ENCODE measurements around the gene TTLL11. TPM values are rescaled to one million over a fixed set of nuclear protein-coding genes. Genes with fewer than 3 reads are reported as not detected.

Gene TTLL11
- polyA plus RNA-seq, 1 of the 3 experiments (the other 2 are of a cell fraction): 6.8 TPM

DNA sequence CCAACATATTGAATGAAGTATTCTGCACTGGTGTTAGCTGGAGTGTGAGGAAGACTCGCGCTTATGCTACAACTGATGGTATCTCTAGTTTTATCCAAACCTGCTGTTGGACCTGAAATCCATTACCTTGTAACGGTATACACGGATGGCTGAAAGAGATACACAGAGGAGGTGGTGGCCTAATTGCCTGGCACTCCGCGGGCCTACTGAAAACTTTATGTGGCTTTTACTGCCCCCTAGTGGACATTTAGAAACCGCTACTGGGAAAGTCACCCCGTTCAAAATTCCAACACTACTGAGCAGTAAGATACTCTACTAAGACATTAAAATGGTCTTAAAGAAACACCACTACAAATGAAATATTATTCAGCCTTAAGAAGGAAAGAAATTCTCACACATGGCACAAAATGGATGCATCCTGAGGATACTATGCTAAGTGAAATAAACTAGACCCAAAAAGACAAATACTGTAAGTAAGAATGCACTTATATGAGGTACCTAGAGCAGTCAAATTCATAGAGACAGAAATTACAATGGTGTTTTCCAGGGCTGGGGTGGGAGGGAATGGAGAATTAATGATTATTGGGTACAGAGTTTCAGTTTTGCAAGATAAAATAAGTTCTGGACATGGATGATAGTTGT lies 100.4 kb downstream of the TTLL11 start (continued):
- TF ChIP-seq TAF1 (IDR thresholded peaks at IDR 0.05; ENCODE audit: borderline replicate concordance, low read depth, low read length): no peak

DNA sequence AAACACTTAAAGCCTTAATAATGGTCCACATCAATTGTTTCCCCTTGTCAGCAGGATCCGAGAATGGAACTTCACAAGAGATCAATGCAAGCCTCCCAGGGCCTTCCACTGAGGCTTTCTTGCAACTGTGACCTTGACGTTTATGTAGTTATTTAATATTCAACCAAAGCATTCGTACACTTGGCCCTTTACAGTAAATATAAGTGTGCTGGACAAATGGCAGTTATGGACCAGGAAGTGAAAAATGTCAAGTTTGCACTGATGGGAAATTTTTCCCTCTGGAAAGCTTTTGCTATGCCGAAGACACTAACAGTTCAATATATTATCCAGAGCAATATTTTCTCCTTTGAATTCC lies 101.8 kb downstream of the TTLL11 start:
- Histone ChIP-seq H3K9me3 (no peaks in the 10 kb centered on the region), H3K79me2 (ENCODE audit: insufficient read depth) (no peaks in the 10 kb centered on the region), H3K4me2 (no peak overlapping the region), H3K9me2 (no peaks in the 10 kb centered on the region), H3K27me3 (ENCODE audit: insufficient read depth) (no peaks in the 10 kb centered on the region), H2AFZ (ENCODE audit: low read depth) (no peak overlapping the region), H3K27ac (ENCODE audit: low read depth in 2 of 2, low read length in 1 of 2) (no peak overlapping the region), H3K9ac (no peak overlapping the region), H3K36me3 (replicated peaks in 1 of 2; ENCODE audit: control insufficient read depth in 1 of 2, insufficient read depth in 2 of 2, low read length in 1 of 2) (peaks cover 0 to 2% of the 10 kb centered on the region in 2 experiments), H3K4me3 (ENCODE audit: low read depth in 2 of 2, low read length in 1 of 2) (no peak overlapping the region), H3K4me1 (ENCODE audit: control insufficient read depth in 1 of 2, insufficient read depth in 2 of 2, low read depth in 1 of 2, low read length in 1 of 2) (peaks cover 0 to 8% of the 10 kb centered on the region in 2 experiments; a peak in 1 of 4 replicates), H3F3A (replicated peaks; ENCODE audit: insufficient read depth) (no peaks in the 10 kb centered on the region), H4K20me1 (ENCODE audit: insufficient read depth) (no peaks in the 10 kb centered on the region)
- CTCF ChIA-PET: interaction anchor here (1.0 to 4.7 kb wide), 8 partner anchors 291 to 462 kb away, joined by 3 to 27 read pairs (median 4); no protein-coding TSS in a partner anchor
- WGBS (ENCODE audit: low lambda C conversion rate): 77% methylated on average over 4 of the region's 4 CpGs
- no peak for TF ChIP-seq NFIC (IDR thresholded peaks at IDR 0.05; ENCODE audit: borderline replicate concordance)
- no peak for TF ChIP-seq EZH2phosphoT487 (IDR thresholded peaks at IDR 0.05; ENCODE audit: borderline replicate concordance, low read depth)
- TF ChIP-seq RAD21 (IDR thresholded peaks at IDR 0.05; ENCODE audit: low read length): no peak
- no peak for TF ChIP-seq EP300 (IDR thresholded peaks at IDR 0.05; ENCODE audit: borderline replicate concordance in 1 of 2, low read depth in 1 of 2, low read length in 1 of 2)
- no peak for TF ChIP-seq TCF12 (IDR thresholded peaks at IDR 0.05)
- DNase-seq: no peak
- POLR2A ChIA-PET: no interaction called here

DNA sequence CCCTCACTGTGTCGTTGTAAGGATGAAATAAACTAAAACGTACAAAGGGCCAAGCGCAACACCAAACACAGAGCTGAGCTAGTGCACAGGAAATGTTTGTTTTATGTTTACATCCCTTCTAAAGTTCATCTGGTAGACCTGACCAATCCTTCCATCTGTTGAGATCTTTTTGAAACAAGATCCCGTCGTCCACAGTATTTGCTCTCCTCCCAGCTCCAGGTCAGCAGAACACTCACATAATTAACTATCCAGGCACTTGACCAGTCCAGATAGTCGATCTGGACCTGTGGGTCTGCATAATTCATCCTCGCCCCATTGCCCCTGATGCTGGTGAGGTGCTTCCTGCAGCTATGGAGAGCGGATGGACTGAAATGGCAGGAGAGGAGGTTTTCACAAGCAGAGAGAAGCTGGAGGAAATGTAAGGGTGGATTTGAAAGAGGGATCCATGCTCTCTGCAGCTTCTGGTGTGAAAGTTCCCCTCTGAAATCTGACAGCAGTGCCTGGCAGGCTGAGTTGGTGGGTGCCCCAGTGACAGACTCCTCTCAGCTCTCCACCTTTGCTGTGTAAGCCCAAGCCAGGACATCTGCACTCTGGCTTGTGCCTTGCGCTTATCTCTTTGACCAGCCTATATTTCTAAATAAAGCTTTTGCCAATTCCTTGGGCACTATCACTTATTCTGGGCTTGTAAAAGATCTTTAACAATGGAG lies 102.4 kb downstream of the TTLL11 start:
- Histone ChIP-seq H3K4me2 (no peak overlapping the region), H3K79me2 (ENCODE audit: insufficient read depth) (no peaks in the 10 kb centered on the region), H3K27ac (ENCODE audit: low read depth in 2 of 2, low read length in 1 of 2) (no peak overlapping the region), H3K36me3 (replicated peaks in 1 of 2; ENCODE audit: control insufficient read depth in 1 of 2, insufficient read depth in 2 of 2, low read length in 1 of 2) (peaks cover 0 to 2% of the 10 kb centered on the region in 2 experiments), H3K9me3 (no peaks in the 10 kb centered on the region), H4K20me1 (ENCODE audit: insufficient read depth) (no peaks in the 10 kb centered on the region), H3K4me3 (ENCODE audit: low read depth in 2 of 2, low read length in 1 of 2) (no peak overlapping the region), H3K4me1 (ENCODE audit: control insufficient read depth in 1 of 2, insufficient read depth in 2 of 2, low read depth in 1 of 2, low read length in 1 of 2) (peaks cover 0 to 8% of the 10 kb centered on the region in 2 experiments; a peak in 1 of 4 replicates), H3K9me2 (no peaks in the 10 kb centered on the region), H3F3A (replicated peaks; ENCODE audit: insufficient read depth) (peaks cover 3% of the 10 kb centered on the region), H3K9ac (no peak overlapping the region), H3K27me3 (ENCODE audit: insufficient read depth) (no peaks in the 10 kb centered on the region), H2AFZ (ENCODE audit: low read depth) (no peak overlapping the region)
- WGBS (ENCODE audit: low lambda C conversion rate): 87% methylated on average over 9 of the region's 9 CpGs
- DNase-seq: no peak
- ChIA-PET CTCF (interaction anchor here (0.9 to 4.7 kb wide), 13 partner anchors 60 to 461 kb away, joined by 3 to 27 read pairs (median 4); no protein-coding TSS in a partner anchor), POLR2A (no interaction called here)
- TF ChIP-seq FOXJ3 (CRISPR knock-in tag; IDR thresholded peaks at IDR 0.05): no peak
- no peak for TF ChIP-seq JUND (IDR thresholded peaks at IDR 0.05)
- TF ChIP-seq, protein P1, sequence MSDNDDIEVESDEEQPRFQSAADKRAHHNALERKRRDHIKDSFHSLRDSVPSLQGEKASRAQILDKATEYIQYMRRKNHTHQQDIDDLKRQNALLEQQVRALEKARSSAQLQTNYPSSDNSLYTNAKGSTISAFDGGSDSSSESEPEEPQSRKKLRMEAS (IDR thresholded peaks at IDR 0.05; ENCODE audit: low read depth): no peak
- no peak for TF ChIP-seq EZH2phosphoT487 (IDR thresholded peaks at IDR 0.05; ENCODE audit: borderline replicate concordance, low read depth)
- TF ChIP-seq, protein P2, sequence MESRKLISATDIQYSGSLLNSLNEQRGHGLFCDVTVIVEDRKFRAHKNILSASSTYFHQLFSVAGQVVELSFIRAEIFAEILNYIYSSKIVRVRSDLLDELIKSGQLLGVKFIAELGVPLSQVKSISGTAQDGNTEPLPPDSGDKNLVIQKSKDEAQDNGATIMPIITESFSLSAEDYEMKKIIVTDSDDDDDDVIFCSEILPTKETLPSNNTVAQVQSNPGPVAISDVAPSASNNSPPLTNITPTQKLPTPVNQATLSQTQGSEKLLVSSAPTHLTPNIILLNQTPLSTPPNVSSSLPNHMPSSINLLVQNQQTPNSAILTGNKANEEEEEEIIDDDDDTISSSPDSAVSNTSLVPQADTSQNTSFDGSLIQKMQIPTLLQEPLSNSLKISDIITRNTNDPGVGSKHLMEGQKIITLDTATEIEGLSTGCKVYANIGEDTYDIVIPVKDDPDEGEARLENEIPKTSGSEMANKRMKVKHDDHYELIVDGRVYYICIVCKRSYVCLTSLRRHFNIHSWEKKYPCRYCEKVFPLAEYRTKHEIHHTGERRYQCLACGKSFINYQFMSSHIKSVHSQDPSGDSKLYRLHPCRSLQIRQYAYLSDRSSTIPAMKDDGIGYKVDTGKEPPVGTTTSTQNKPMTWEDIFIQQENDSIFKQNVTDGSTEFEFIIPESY (IDR thresholded peaks at IDR 0.05; ENCODE audit: borderline replicate concordance, low read depth): no peak
- TF ChIP-seq GABPA (IDR thresholded peaks at IDR 0.05; ENCODE audit: low read depth): no peak
- TF ChIP-seq FOSL2 (IDR thresholded peaks at IDR 0.05; ENCODE audit: borderline replicate concordance, low read depth): no peak
- no peak for TF ChIP-seq TAF1 (IDR thresholded peaks at IDR 0.05; ENCODE audit: borderline replicate concordance, low read depth, low read length)
- no peak for TF ChIP-seq MXI1 (IDR thresholded peaks at IDR 0.05; ENCODE audit: low read depth, low read length)
- TF ChIP-seq, protein P3, sequence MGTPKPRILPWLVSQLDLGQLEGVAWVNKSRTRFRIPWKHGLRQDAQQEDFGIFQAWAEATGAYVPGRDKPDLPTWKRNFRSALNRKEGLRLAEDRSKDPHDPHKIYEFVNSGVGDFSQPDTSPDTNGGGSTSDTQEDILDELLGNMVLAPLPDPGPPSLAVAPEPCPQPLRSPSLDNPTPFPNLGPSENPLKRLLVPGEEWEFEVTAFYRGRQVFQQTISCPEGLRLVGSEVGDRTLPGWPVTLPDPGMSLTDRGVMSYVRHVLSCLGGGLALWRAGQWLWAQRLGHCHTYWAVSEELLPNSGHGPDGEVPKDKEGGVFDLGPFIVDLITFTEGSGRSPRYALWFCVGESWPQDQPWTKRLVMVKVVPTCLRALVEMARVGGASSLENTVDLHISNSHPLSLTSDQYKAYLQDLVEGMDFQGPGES (IDR thresholded peaks at IDR 0.05; ENCODE audit: low read depth, low read length): no peak
- no peak for TF ChIP-seq FOXM1 (IDR thresholded peaks at IDR 0.05; ENCODE audit: low read depth)
- TF ChIP-seq, protein P4, sequence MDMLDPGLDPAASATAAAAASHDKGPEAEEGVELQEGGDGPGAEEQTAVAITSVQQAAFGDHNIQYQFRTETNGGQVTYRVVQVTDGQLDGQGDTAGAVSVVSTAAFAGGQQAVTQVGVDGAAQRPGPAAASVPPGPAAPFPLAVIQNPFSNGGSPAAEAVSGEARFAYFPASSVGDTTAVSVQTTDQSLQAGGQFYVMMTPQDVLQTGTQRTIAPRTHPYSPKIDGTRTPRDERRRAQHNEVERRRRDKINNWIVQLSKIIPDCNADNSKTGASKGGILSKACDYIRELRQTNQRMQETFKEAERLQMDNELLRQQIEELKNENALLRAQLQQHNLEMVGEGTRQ (IDR thresholded peaks at IDR 0.05; ENCODE audit: borderline replicate concordance, low read depth, low read length): no peak
- no peak for TF ChIP-seq GATA2 (CRISPR knock-in tag; IDR thresholded peaks at IDR 0.05)
- TF ChIP-seq, protein P5, sequence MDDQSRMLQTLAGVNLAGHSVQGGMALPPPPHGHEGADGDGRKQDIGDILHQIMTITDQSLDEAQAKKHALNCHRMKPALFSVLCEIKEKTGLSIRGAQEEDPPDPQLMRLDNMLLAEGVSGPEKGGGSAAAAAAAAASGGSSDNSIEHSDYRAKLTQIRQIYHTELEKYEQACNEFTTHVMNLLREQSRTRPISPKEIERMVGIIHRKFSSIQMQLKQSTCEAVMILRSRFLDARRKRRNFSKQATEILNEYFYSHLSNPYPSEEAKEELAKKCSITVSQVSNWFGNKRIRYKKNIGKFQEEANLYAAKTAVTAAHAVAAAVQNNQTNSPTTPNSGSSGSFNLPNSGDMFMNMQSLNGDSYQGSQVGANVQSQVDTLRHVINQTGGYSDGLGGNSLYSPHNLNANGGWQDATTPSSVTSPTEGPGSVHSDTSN (IDR thresholded peaks at IDR 0.05): no peak

Data from SK-N-SH (cell line).